Stomach (tissue), 4 donors: ENCODE measurements around the gene MANSC1.

ENCODE experiments used
- EP300 ChIP-seq: sonication (generic); formaldehyde crosslinking; IDR thresholded peaks from one replicate; pipeline ENCODE4 v1.6.1; 2017; ENCODE audit warnings: antibody characterized with exemption
- TF ChIP-seq, protein P1 (sequence below), 7 experiments: fragments of 450-650 bp in 4 of 7; fragments of 200-600 bp in 3 of 7; sonication (generic) in 3 of 7; IDR thresholded peaks; one replicate each; pipeline ENCODE4 v1.5.1; 2016 to 2019; ENCODE audit warnings: antibody characterized with exemption in 7 of 7, control low read depth in 2 of 7, mild to moderate bottlenecking in 1 of 7

DNA sequence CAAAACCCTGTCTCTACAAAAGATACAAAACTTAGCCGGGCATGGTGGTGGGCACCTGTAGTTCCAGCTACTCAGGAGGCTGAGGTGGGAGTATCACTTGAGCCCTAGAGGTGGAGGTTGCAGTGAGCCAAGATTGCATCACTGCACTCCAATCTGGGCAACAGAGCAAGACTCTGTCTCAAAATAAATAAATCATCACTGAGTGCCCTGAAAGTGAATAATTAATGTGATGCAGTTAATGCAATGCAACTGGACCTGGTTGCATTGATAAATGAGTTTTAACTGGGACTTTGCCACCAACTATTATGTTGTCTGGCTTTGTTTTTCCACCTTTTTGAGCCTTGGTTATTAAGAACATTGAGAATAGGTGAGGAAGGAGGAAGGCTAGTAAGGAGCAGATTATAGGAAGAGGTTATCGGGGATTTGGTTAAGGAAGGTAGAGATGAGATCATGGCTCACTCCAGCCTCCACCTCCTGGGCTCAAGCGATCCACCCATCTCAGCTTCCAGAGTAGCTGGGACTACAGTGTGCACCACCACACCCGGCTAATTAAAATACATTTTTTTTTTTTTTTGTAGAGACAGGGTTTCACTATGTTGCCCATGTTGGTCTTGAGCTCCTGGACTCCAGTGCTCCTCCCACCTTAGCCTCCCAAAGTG lies 14.9 kb upstream of the MANSC1 start:
- TF ChIP-seq, protein P1, sequence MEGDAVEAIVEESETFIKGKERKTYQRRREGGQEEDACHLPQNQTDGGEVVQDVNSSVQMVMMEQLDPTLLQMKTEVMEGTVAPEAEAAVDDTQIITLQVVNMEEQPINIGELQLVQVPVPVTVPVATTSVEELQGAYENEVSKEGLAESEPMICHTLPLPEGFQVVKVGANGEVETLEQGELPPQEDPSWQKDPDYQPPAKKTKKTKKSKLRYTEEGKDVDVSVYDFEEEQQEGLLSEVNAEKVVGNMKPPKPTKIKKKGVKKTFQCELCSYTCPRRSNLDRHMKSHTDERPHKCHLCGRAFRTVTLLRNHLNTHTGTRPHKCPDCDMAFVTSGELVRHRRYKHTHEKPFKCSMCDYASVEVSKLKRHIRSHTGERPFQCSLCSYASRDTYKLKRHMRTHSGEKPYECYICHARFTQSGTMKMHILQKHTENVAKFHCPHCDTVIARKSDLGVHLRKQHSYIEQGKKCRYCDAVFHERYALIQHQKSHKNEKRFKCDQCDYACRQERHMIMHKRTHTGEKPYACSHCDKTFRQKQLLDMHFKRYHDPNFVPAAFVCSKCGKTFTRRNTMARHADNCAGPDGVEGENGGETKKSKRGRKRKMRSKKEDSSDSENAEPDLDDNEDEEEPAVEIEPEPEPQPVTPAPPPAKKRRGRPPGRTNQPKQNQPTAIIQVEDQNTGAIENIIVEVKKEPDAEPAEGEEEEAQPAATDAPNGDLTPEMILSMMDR (IDR thresholded peaks at IDR 0.05) = no peak
- TF ChIP-seq EP300 = no peak
